Neuronal stem cell (in vitro differentiated cells): Measurements from ENCODE around the gene RAB40C. TPM values are rescaled to one million over a fixed set of nuclear protein-coding genes. Genes with fewer than 3 reads are reported as not detected.

Experiments used
- DNase-seq: peaks from one replicate; pipeline ENCODE4 v3.0.0-alpha.2; 2013; ENCODE audit warnings: low spot score
- H2AFZ ChIP-seq: one replicate; pipeline ENCODE4 v1.6.1; 2013; ENCODE audit warnings: mild to moderate bottlenecking, low read length, inconsistent platforms
- H2AK5ac ChIP-seq: 2 replicates; pipeline ENCODE4 v1.6.1; 2013; ENCODE audit warnings: low read depth, mild to moderate bottlenecking, inconsistent platforms, low read length, moderate library complexity, mixed read lengths
- H2BK120ac ChIP-seq: 2 replicates; pipeline ENCODE4 v1.6.1; 2013; ENCODE audit warnings: low read depth, mild to moderate bottlenecking, inconsistent platforms, low read length, moderate library complexity, mixed read lengths
- H2BK12ac ChIP-seq: one replicate; pipeline ENCODE4 v1.6.1; 2013; ENCODE audit warnings: low read length, inconsistent platforms
- H2BK15ac ChIP-seq: 2 replicates; pipeline ENCODE4 v1.6.1; 2013; ENCODE audit warnings: mild to moderate bottlenecking, low read length, inconsistent platforms, mixed read lengths
- H2BK5ac ChIP-seq: one replicate; pipeline ENCODE4 v1.6.1; 2013; ENCODE audit warnings: inconsistent platforms, mild to moderate bottlenecking, low read length, moderate library complexity
- H3K14ac ChIP-seq: one replicate; pipeline ENCODE4 v1.6.1; 2013; ENCODE audit warnings: low read length, inconsistent platforms
- H3K18ac ChIP-seq: 2 replicates; pipeline ENCODE4 v1.6.1; 2013; ENCODE audit warnings: low read length, inconsistent platforms
- H3K23ac ChIP-seq: 2 replicates; pipeline ENCODE4 v1.6.1; 2013; ENCODE audit warnings: low read depth, mild to moderate bottlenecking, mixed read lengths, low read length, inconsistent platforms; ENCODE audit not compliant: poor library complexity
- H3K27ac ChIP-seq: replicated peaks from 3 replicates; pipeline ENCODE4 v1.5.1; 2013; ENCODE audit warnings: low read length, inconsistent platforms
- H3K27me3 ChIP-seq, 3 experiments: 2 replicates each; pipeline ENCODE4 v1.6.1; 2013; ENCODE audit warnings: low read length in 3 of 3, mild to moderate bottlenecking in 2 of 3, inconsistent platforms in 1 of 3, low read depth in 1 of 3, mixed read lengths in 1 of 3, moderate library complexity in 1 of 3; ENCODE audit not compliant: control insufficient read depth in 3 of 3, insufficient read depth in 3 of 3
- H3K36me3 ChIP-seq, 2 donors: replicated peaks in 1 of 2; 2 replicates each; pipeline ENCODE4 v1.6.1; 2013; ENCODE audit warnings: low read length in 2 of 2; ENCODE audit not compliant: control insufficient read depth in 2 of 2, insufficient read depth in 2 of 2
- H3K4ac ChIP-seq: 2 replicates; pipeline ENCODE4 v1.6.1; 2013; ENCODE audit warnings: inconsistent platforms, mild to moderate bottlenecking, low read length, moderate library complexity
- H3K4me1 ChIP-seq, 2 donors: 1 replicate in 1 of 2; 2 replicates in 1 of 2; pipeline ENCODE4 v1.6.1; 2013; ENCODE audit warnings: low read length in 2 of 2, low read depth in 1 of 2; ENCODE audit not compliant: control insufficient read depth in 2 of 2, insufficient read depth in 1 of 2
- H3K4me2 ChIP-seq: one replicate; pipeline ENCODE4 v1.6.1; 2013; ENCODE audit warnings: mild to moderate bottlenecking, low read length, inconsistent platforms; ENCODE audit not compliant: insufficient read depth, poor library complexity, severe bottlenecking
- H3K4me3 ChIP-seq, 2 donors: 2 replicates each; pipeline ENCODE4 v1.5.1; 2013; ENCODE audit warnings: low read length in 2 of 2, mild to moderate bottlenecking in 2 of 2, inconsistent platforms in 1 of 2, moderate library complexity in 1 of 2
- H3K79me1 ChIP-seq: one replicate; pipeline ENCODE4 v1.6.1; 2013; ENCODE audit warnings: low read depth, mild to moderate bottlenecking, inconsistent platforms, low read length, moderate library complexity
- H3K9ac ChIP-seq: one replicate; pipeline ENCODE4 v1.6.1; 2013; ENCODE audit warnings: mild to moderate bottlenecking, low read depth, low read length, inconsistent platforms; ENCODE audit not compliant: poor library complexity
- H3K9me3 ChIP-seq, 2 donors: replicated peaks in 1 of 2; 2 replicates each; pipeline versions ENCODE3 to v1.6.1; 2013; ENCODE audit warnings: low read length in 2 of 2, mild to moderate bottlenecking in 2 of 2, inconsistent platforms in 1 of 2, low read depth in 1 of 2, mixed read lengths in 1 of 2, moderate library complexity in 1 of 2; ENCODE audit not compliant: control insufficient read depth in 2 of 2, insufficient read depth in 1 of 2
- H4K8ac ChIP-seq: one replicate; pipeline ENCODE4 v1.6.1; 2013; ENCODE audit warnings: low read depth, mild to moderate bottlenecking, inconsistent platforms, low read length, moderate library complexity
- H4K91ac ChIP-seq: one replicate; pipeline ENCODE4 v1.6.1; 2013; ENCODE audit warnings: low read length, low read depth, mild to moderate bottlenecking, inconsistent platforms; ENCODE audit not compliant: poor library complexity
- WGBS, 2 donors: extraction: QIAGEN DNeasy Blood & Tissue Kit; methylation state at CpG; one replicate each; pipeline ENCODE4 v1.1.7; 2013; ENCODE audit warnings: missing lambda C conversion rate in 2 of 2, mixed read lengths in 1 of 2; ENCODE audit not compliant: insufficient read length in 2 of 2, insufficient replicate concordance in 1 of 2; ENCODE audit errors: extremely low coverage in 2 of 2; 5-methylcytosine and 5-hydroxymethylcytosine counted together
- polyA plus RNA-seq, 2 experiments: library from polyadenylated mRNA; stranded (reverse); fragments of 200-250 nt; gene quantifications; one replicate each; pipeline ENCODE4 v1.2.3, GENCODE V29; 2013

Gene RAB40C
- 20.5 TPM for polyA plus RNA-seq (2013, experiment 1 of 2)
- 19.4 TPM for polyA plus RNA-seq (2013, experiment 2 of 2)

- H3K23ac ChIP-seq = peak within 1 kb of the TSS; percentile 99
- peak within 1 kb of the TSS; percentile 100 for H2AFZ ChIP-seq
- H3K4ac ChIP-seq = peak within 1 kb of the TSS; percentile 66
- H2BK15ac ChIP-seq = peak within 1 kb of the TSS; percentile 83
- H4K91ac ChIP-seq = no peak within 1 kb of the TSS
- peak within 1 kb of the TSS; percentile 99 for H2BK5ac ChIP-seq
- peaks cover 9 to 16% of the 10 kb centered on the region in 2 donors for H3K4me1 ChIP-seq
- H3K14ac ChIP-seq = peak within 1 kb of the TSS; percentile 98
- peaks cover 0 to 13% (median 0%) of the 10 kb centered on the region in 3 experiments for H3K27me3 ChIP-seq
- peak within 1 kb of the TSS; percentile 92 for H2AK5ac ChIP-seq
- H3K9ac ChIP-seq = peak within 1 kb of the TSS; percentile 100
- peak within 1 kb of the TSS; percentile 92 for H4K8ac ChIP-seq
- peaks cover 3 to 21% of the 10 kb centered on the region in 2 donors for H3K36me3 ChIP-seq
- peak within 1 kb of the TSS; percentile 100 for H2BK120ac ChIP-seq
- no peaks in the 10 kb centered on the region for H3K9me3 ChIP-seq
- H3K18ac ChIP-seq = peak within 1 kb of the TSS; percentile 100
- DNase-seq = peak; percentile 98
- peaks cover 25% of the 10 kb centered on the region for H3K79me1 ChIP-seq
- peak within 1 kb of the TSS; percentile 79 to 99 for H3K4me3 ChIP-seq
- H2BK12ac ChIP-seq = peak within 1 kb of the TSS; percentile 94
- H3K4me2 ChIP-seq = peak within 1 kb of the TSS; percentile 100
- WGBS, 2 donors = no CpG with 5 or more reads among the region's 67 CpGs
- peak within 1 kb of the TSS; percentile 96 for H3K27ac ChIP-seq
These were observed at the start of gene RAB40C for GRCh38 chr16:589658-590187. RAB40C (plus strand) TSS chr16:590066; CDS start chr16:590292, 226 bp downstream.

DNA sequence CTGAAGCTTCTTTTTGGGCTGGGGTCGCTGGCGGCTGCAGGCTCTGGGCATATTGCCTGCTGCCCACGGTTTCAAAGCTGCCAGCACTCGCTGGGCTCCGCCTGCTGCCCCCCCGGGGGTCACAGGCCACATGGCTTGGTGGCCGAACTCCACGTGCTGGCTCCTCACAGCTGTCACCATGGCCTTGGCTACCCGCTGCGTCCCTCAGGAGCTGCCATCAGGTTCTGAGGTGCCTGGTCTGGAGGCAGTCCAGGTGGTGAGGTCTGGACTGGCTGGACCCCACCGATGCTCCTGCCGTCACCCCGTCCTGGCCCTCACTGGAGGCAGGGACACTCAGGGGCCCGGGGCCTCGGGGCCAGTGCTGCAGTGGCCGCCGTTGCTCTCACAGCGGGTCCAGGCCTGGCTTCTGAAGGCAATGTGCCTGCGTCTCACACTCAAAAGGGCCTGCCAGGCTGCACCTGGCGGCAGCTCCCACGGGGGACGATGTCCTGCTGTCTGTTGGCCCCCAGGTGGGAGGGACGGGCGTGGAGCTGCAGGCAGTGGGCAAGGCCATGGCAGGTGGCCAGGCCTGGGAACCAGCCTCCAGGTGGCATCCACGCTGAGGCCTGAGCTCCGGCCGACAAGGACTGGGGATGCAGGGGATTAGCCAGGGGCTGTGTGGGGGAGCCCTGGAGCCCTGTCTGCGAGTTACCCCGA is 49.1 kb upstream of the RAB40C start:
- H3K4me2 ChIP-seq = no peak overlapping the region
- no peak overlapping the region for H3K18ac ChIP-seq
- no peak overlapping the region for H3K14ac ChIP-seq
- peak overlapping the region; percentile 53 for H2BK5ac ChIP-seq
- no peak overlapping the region for H3K9ac ChIP-seq
- H2AK5ac ChIP-seq = no peak overlapping the region
- no peak overlapping the region for H2BK15ac ChIP-seq
- H3K23ac ChIP-seq = peak overlapping the region; percentile 73
- H3K4me3 ChIP-seq = no peak overlapping the region
- H4K8ac ChIP-seq = no peak overlapping the region
- no peak overlapping the region for H3K4ac ChIP-seq
- no CpG with 5 or more reads among the region's 29 CpGs for WGBS, 2 donors
- H3K4me1 ChIP-seq = no peaks in the 10 kb centered on the region
- H2BK12ac ChIP-seq = no peak overlapping the region
- no peak overlapping the region for H4K91ac ChIP-seq
- H2AFZ ChIP-seq = no peak overlapping the region
- no peaks in the 10 kb centered on the region for H3K27me3 ChIP-seq
- no peak overlapping the region for H2BK120ac ChIP-seq
- H3K27ac ChIP-seq = no peak overlapping the region
- DNase-seq = no peak
- peaks cover 5 to 6% of the 10 kb centered on the region in 2 donors for H3K36me3 ChIP-seq
- H3K9me3 ChIP-seq = peaks cover 0 to 2% of the 10 kb centered on the region in 2 donors
- H3K79me1 ChIP-seq = peaks cover 42% of the 10 kb centered on the region

DNA sequence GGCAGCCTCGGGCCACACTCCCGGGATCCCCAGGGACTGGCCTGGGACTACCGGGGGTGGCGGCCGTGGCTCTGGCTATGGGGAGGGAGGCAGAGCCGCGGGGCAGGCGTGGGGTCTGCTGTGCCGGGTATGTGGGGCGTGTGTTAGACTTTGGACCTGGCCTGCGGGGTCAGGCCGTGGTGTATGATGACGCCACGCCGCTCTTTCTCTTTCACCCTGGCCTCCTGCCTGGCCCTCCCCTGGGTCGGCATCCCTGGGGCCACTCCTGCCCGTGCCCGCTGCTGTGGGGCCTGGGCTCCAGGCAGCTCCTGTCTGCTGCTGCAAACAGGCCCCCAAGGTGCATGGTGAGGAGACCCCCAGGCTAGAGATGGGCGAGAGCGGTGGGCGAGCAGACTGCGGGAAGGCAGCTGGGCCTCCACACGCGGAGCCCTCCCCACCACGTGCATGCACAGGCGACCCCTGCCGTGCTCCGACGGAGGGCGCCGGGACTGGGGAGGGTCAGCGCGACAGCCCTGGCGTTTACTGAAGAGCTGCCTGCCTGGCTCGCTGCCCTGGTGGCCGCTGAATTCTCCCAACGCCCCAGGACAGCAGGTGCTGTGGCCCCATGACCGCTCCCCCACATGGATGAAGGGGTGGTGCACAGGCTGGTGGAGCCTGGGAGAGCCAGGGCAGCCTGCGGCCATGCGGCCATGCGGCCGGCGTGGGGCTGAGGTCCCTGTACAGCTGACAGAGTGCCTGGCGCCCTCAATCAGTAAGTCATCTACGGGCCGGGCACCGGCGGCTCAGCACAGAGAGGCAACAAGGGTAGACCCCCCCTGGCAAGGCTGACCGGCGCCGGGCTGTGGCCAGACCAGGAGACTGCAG is 46.3 kb upstream of the RAB40C start:
- Histone ChIP-seq H3K36me3 (peaks cover 4 to 6% of the 10 kb centered on the region in 2 donors), H2BK12ac (peak overlapping the region; percentile 58), H3K27ac (no peak overlapping the region), H2BK15ac (no peak overlapping the region), H3K9ac (no peak overlapping the region), H3K27me3 (no peaks in the 10 kb centered on the region), H4K91ac (no peak overlapping the region), H2BK5ac (peak overlapping the region; percentile 82), H2AFZ (no peak overlapping the region), H2BK120ac (no peak overlapping the region), H3K4me2 (no peak overlapping the region), H4K8ac (peak overlapping the region; percentile 43), H3K4me1 (no peaks in the 10 kb centered on the region), H3K23ac (no peak overlapping the region), H2AK5ac (peak overlapping the region; percentile 21), H3K14ac (peak overlapping the region; percentile 89), H3K79me1 (peaks cover 33% of the 10 kb centered on the region), H3K9me3 (peaks cover 0 to 2% of the 10 kb centered on the region in 2 donors), H3K4ac (peak overlapping the region; percentile 37), H3K4me3 (no peak overlapping the region), H3K18ac (peak overlapping the region; percentile 76)
- no CpG with 5 or more reads among the region's 51 CpGs for WGBS, 2 donors
- DNase-seq = no peak
